ENCODE measurements around the gene SOWAHA.

GRCh38 chr5:132817011-132817410 lies 3.9 kb downstream of the SOWAHA start:
- no peak for TF ChIP-seq CTCF (IDR thresholded peaks at IDR 0.05; ENCODE audit: low read depth, low read length)
- no peak for TF ChIP-seq POLR2A (IDR thresholded peaks at IDR 0.05; ENCODE audit: extremely low read depth, insufficient read length)
- TF ChIP-seq MAX (IDR thresholded peaks at IDR 0.05; ENCODE audit: low read depth, low read length) = no peak

Measured in NB4 (cell line).